HG02571 (cell line): ENCODE data around the gene LIPT1.
"Not testable (repeated sequence)": the region's sequence is repeated elsewhere in the genome, so short reads cannot be mapped to it uniquely, and the experiment has no call there.

Source experiments
- ATAC-seq: cut with Tn5 transposase; IDR thresholded peaks from one replicate; pipeline ENCODE4 v1.9.1; 2021; ENCODE audit warnings: mild to moderate bottlenecking, moderate library complexity; ENCODE audit not compliant: unreplicated experiment

LIPT1 gene

GRCh38 chr2:99171377-99172140, 16.8 kb downstream of the LIPT1 start:
- ATAC-seq, result no peak

- ATAC-seq, result peak; percentile 96
These were observed 26.2 kb downstream of the LIPT1 start, which contains the start of the genes MITD1 and MRPL30 for GRCh38 chr2:99180755-99181623. Gene MITD1, minus strand, starts transcription at chr2:99181058. Its CDS starts 77 bp downstream, at chr2:99180981. Gene MRPL30, plus strand, starts transcription at chr2:99181184. Its CDS starts 5,020 bp downstream, at chr2:99186204.

GRCh38 chr2:99181624-99182000, 26.8 kb downstream of the LIPT1 start:
- no peak for ATAC-seq

GRCh38 chr2:99183025-99183424, 28.3 kb downstream of the LIPT1 start:
- ATAC-seq, result no peak

GRCh38 chr2:99184811-99185210, 30.0 kb downstream of the LIPT1 start:
- ATAC-seq, result no peak

GRCh38 chr2:99187011-99187410, 32.2 kb downstream of the LIPT1 start:
- no peak for ATAC-seq

- no peak for ATAC-seq
These were observed 33.6 kb downstream of the LIPT1 start for GRCh38 chr2:99188357-99188756.

GRCh38 chr2:99190548-99190947, 35.8 kb downstream of the LIPT1 start:
- no peak for ATAC-seq

- ATAC-seq, result not testable (repeated sequence)
These were observed 37.6 kb downstream of the LIPT1 start for GRCh38 chr2:99192364-99192763.

GRCh38 chr2:99198103-99198841, 43.5 kb downstream of the LIPT1 start:
- ATAC-seq, result no peak

- ATAC-seq, result no peak
These were observed 45.5 kb downstream of the LIPT1 start for GRCh38 chr2:99200076-99200800.

GRCh38 chr2:99201959-99202678, 47.4 kb downstream of the LIPT1 start:
- no peak for ATAC-seq

- ATAC-seq, result no peak
These were observed 50.7 kb downstream of the LIPT1 start for GRCh38 chr2:99205491-99205890.
